PC-3 (cell line): ENCODE measurements around the gene DNASE1L2. TPM values are rescaled to one million over a fixed set of nuclear protein-coding genes. Genes with fewer than 3 reads are reported as not detected.

ENCODE experiments used
- ATAC-seq: fragments of 200-7000 bp; cut with Tn5 transposase; 2 replicates; pipeline ENCODE4 v1.9.1; 2020; ENCODE audit warnings: mild to moderate bottlenecking, moderate library complexity
- BruUV-seq: library from RNA; stranded (reverse); fragments of 400-500 nt; replicated peaks from 2 replicates; lab custom pipeline; 2021; lab: Mats Ljungman, UMichigan
- CTCF ChIA-PET: fragments of 300-600 bp; sonication (Branson Sonifier 250); formaldehyde crosslinking; loops from one replicate; lab custom pipeline; 2022; ENCODE audit warnings: antibody characterized with exemption; lab: Charles Lee
- POLR2A ChIA-PET: fragments of 300-600 bp; sonication (Branson Sonifier 250); formaldehyde crosslinking; loops from one replicate; lab custom pipeline; 2022; ENCODE audit warnings: antibody characterized with exemption; ENCODE audit not compliant: unreplicated experiment; lab: Charles Lee
- DNase-seq: peaks from one replicate; pipeline ENCODE4 v3.0.0-alpha.2; 2015
- H2AFZ ChIP-seq: fragments of 300-600 bp; sonication (generic); 2 replicates; pipeline ENCODE4 v1.6.0; 2016; ENCODE audit warnings: antibody characterized with exemption, low read length
- H3F3A ChIP-seq: fragments of 300-600 bp; sonication (generic); one replicate; pipeline ENCODE4 v1.6.0; 2017; ENCODE audit warnings: antibody characterized with exemption, low read length, control low read depth, mild to moderate bottlenecking; ENCODE audit not compliant: unreplicated experiment
- H3K27ac ChIP-seq: fragments of 300-600 bp; sonication (generic); 2 replicates; pipeline ENCODE4 v1.5.1; 2016; ENCODE audit warnings: mild to moderate bottlenecking, low read length
- H3K27me3 ChIP-seq: fragments of 300-600 bp; sonication (generic); 2 replicates; pipeline ENCODE4 v1.6.1; 2016; ENCODE audit warnings: low read length, mixed read lengths
- H3K36me3 ChIP-seq: fragments of 300-600 bp; sonication (generic); 2 replicates; pipeline ENCODE4 v1.6.1; 2016; ENCODE audit warnings: low read depth, mixed run types, low read length, mixed read lengths
- H3K4me1 ChIP-seq: fragments of 300-600 bp; sonication (generic); 2 replicates; pipeline ENCODE4 v1.5.1; 2016; ENCODE audit warnings: low read length; ENCODE audit not compliant: insufficient read depth
- H3K4me2 ChIP-seq: fragments of 300-600 bp; sonication (generic); 2 replicates; pipeline ENCODE4 v1.6.0; 2016; ENCODE audit warnings: low read length
- H3K4me3 ChIP-seq: fragments of 300-600 bp; sonication (generic); 2 replicates; pipeline ENCODE4 v1.5.1; 2016; ENCODE audit warnings: mild to moderate bottlenecking, low read length, mixed read lengths
- H3K79me2 ChIP-seq: fragments of 300-600 bp; sonication (generic); 2 replicates; pipeline ENCODE4 v1.6.1; 2017; ENCODE audit warnings: low read length, mixed read lengths
- H3K9ac ChIP-seq: fragments of 300-600 bp; sonication (generic); 2 replicates; pipeline ENCODE4 v1.6.0; 2016; ENCODE audit warnings: mild to moderate bottlenecking, low read length
- H3K9me2 ChIP-seq: fragments of 300-600 bp; sonication (generic); replicated peaks from 2 replicates; pipeline ENCODE4 v1.6.1; 2016; ENCODE audit warnings: mixed run types, low read length, mixed read lengths
- H3K9me3 ChIP-seq: fragments of 300-600 bp; sonication (generic); 2 replicates; pipeline ENCODE4 v1.6.1; 2016; ENCODE audit warnings: low read length, mixed read lengths
- H4K20me1 ChIP-seq: fragments of 300-600 bp; sonication (generic); 2 replicates; pipeline ENCODE4 v1.6.1; 2016; ENCODE audit warnings: low read length, mixed read lengths
- CTCF ChIP-seq: fragments of 300-600 bp; sonication (generic); conservative IDR thresholded peaks from 2 replicates; pipeline ENCODE4 v1.5.1; 2017; ENCODE audit warnings: antibody characterized with exemption, low read depth, mild to moderate bottlenecking, low read length
- EZH2 ChIP-seq: fragments of 300-600 bp; sonication (generic); IDR thresholded peaks from one replicate; pipeline ENCODE4 v1.6.1; 2017; ENCODE audit warnings: antibody characterized with exemption, mild to moderate bottlenecking, low read length; ENCODE audit not compliant: unreplicated experiment
- EZH2phosphoT487 ChIP-seq: fragments of 300-600 bp; sonication (generic); IDR thresholded peaks from 2 replicates; pipeline ENCODE4 v1.6.1; 2018; ENCODE audit warnings: mild to moderate bottlenecking, antibody characterized with exemption, low read length, borderline replicate concordance
- intact Hi-C: fragments of 100-400 bp; cut with micrococcal nuclease; formaldehyde crosslinking; loops from 2 replicates; pipeline ENCODE4 v1.9.0; 2023
- total RNA-seq: library from RNA; depleted of rRNA; stranded (reverse); fragments of >200 nt; gene quantifications from 2 replicates; pipeline ENCODE4 v1.2.3, GENCODE V29; 2014

Gene DNASE1L2
- total RNA-seq, 1 experiment from 2014 or later: 2.7 TPM

DNA sequence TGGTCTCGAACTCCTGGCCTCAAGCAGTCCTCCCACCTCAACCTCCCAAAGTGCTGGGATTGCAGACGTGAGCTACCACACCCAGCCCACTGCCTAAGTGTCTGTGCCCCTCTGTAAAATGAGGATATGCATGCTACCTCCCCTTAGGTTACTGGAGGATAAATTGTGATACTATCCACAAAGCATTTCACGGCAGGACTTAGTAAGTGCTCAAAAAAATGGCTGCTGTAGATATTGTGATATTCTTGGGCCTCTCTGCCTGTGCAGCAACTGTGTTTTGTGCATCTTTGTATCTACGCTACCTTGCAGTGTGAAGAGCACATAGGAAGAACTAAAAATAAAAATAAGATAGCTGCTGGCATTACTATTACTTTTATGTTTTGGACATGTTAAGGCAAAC lies 38.0 kb upstream of the DNASE1L2 start:
- TF ChIP-seq CTCF (no peak), EZH2 (no peak), EZH2phosphoT487 (no peak)
- intact Hi-C loops: no loop called here
- no peak overlapping the region for H3K4me3 ChIP-seq
- no TSS peak for BruUV-seq
- ATAC-seq: no peak
- no peaks in the 10 kb centered on the region for H3F3A ChIP-seq
- DNase-seq: no peak
- H3K9ac ChIP-seq: no peak overlapping the region
- H3K4me1 ChIP-seq: peaks cover 12% of the 10 kb centered on the region; the same call in 1 of the 2 replicates
- H3K4me2 ChIP-seq: no peak overlapping the region
- ChIA-PET CTCF (no interaction called here), POLR2A (no interaction called here)
- H4K20me1 ChIP-seq: no peaks in the 10 kb centered on the region
- H3K79me2 ChIP-seq: no peaks in the 10 kb centered on the region
- no peaks in the 10 kb centered on the region for H3K36me3 ChIP-seq
- H2AFZ ChIP-seq: no peak overlapping the region
- H3K27me3 ChIP-seq: no peaks in the 10 kb centered on the region
- H3K27ac ChIP-seq: no peak overlapping the region
- H3K9me3 ChIP-seq: no peaks in the 10 kb centered on the region
- no peaks in the 10 kb centered on the region for H3K9me2 ChIP-seq

GRCh38 chr16:2199095-2199494 lies 37.1 kb upstream of the DNASE1L2 start:
- Histone ChIP-seq H3K9me3 (no peaks in the 10 kb centered on the region), H2AFZ (no peak overlapping the region)
- POLR2A ChIA-PET: no interaction called here

More at GRCh38 chr16:2199095-2199494, 37.1 kb upstream of the DNASE1L2 start:
- H3K36me3 ChIP-seq: no peaks in the 10 kb centered on the region
- TF ChIP-seq EZH2phosphoT487: no peak
- no peak for TF ChIP-seq EZH2
- TF ChIP-seq CTCF: no peak
- H3K9ac ChIP-seq: no peak overlapping the region
- no TSS peak for BruUV-seq
- H3K79me2 ChIP-seq: no peaks in the 10 kb centered on the region
- H3K4me1 ChIP-seq: peaks cover 12% of the 10 kb centered on the region; the same call in 1 of the 2 replicates
- H3K27me3 ChIP-seq: no peaks in the 10 kb centered on the region
- no peak overlapping the region for H3K4me2 ChIP-seq
- no peaks in the 10 kb centered on the region for H3F3A ChIP-seq
- no peak for ATAC-seq
- no peak for DNase-seq
- no peaks in the 10 kb centered on the region for H4K20me1 ChIP-seq
- H3K4me3 ChIP-seq: no peak overlapping the region
- intact Hi-C loops: no loop called here
- no peaks in the 10 kb centered on the region for H3K9me2 ChIP-seq
- H3K27ac ChIP-seq: no peak overlapping the region
- CTCF ChIA-PET: no interaction called here
